ENCODE data around the gene ASCL3.
"Not testable (repeated sequence)": the region's sequence is repeated elsewhere in the genome, so short reads cannot be mapped to it uniquely, and the experiment has no call there.

Gene ASCL3

GRCh38 chr11:8908099-8908498, 34.7 kb downstream of the ASCL3 start:
- DNase-seq, result no peak

GRCh38 chr11:8907116-8907515, 35.7 kb downstream of the ASCL3 start:
- no peak for DNase-seq

GRCh38 chr11:8905528-8906165, 37.2 kb downstream of the ASCL3 start:
- no peak for DNase-seq

GRCh38 chr11:8899119-8899753, 43.6 kb downstream of the ASCL3 start:
- DNase-seq, result no peak

GRCh38 chr11:8891185-8891584, 51.6 kb downstream of the ASCL3 start:
- not testable (repeated sequence) for DNase-seq
